ENCODE data around the gene PAPOLB. TPM values are rescaled to one million over a fixed set of nuclear protein-coding genes. Genes with fewer than 3 reads are reported as not detected.

PAPOLB gene
- total RNA-seq, 1 experiment from 2014 or later = 0.13 TPM

- no peak overlapping the region for H3K9ac ChIP-seq (ENCODE audit: extremely low read depth, insufficient read length, low read length)
- H2AFZ ChIP-seq (ENCODE audit: low read length) = no peak overlapping the region
- H3K79me2 ChIP-seq (ENCODE audit: insufficient read depth, low read length) = no peaks in the 10 kb centered on the region
- no peak overlapping the region for H3K4me3 Mint-ChIP-seq
- no peak overlapping the region for H4K5ac ChIP-seq (ENCODE audit: insufficient read length, low read depth, low read length)
- no peak overlapping the region for H3K23ac ChIP-seq (ENCODE audit: insufficient read length, low read depth, low read length)
- no peak overlapping the region for H3K14ac ChIP-seq (ENCODE audit: insufficient read depth, low read length)
- H3K79me1 ChIP-seq (ENCODE audit: insufficient read depth, low read depth, low read length, poor library complexity, severe bottlenecking) = no peaks in the 10 kb centered on the region
- H3K4me1 Mint-ChIP-seq = peaks cover 8 to 10% of the 10 kb centered on the region in 2 experiments; a peak in 3 of 4 replicates
- H2BK15ac ChIP-seq (ENCODE audit: low read depth, low read length) = no peak overlapping the region
- no peak for DNase-seq
- H3K27me3 Mint-ChIP-seq (ENCODE audit: low read depth) = peaks cover 8% of the 10 kb centered on the region
- H3K27ac ChIP-seq (ENCODE audit: insufficient read length, low read depth, low read length) = no peak overlapping the region
- H2AK5ac ChIP-seq (ENCODE audit: insufficient read length, low read length) = no peak overlapping the region
- H3K9me3 ChIP-seq (ENCODE audit: control insufficient read depth, low read depth, low read length) = no peaks in the 10 kb centered on the region
- no peak overlapping the region for H2BK20ac ChIP-seq (ENCODE audit: low read depth, low read length, poor library complexity, severe bottlenecking)
- H2BK120ac ChIP-seq (ENCODE audit: low read depth, low read length, poor library complexity, severe bottlenecking) = no peak overlapping the region
- no peak overlapping the region for H3K27ac Mint-ChIP-seq
- H3K4ac ChIP-seq (ENCODE audit: low read depth, low read length) = no peak overlapping the region
- H4K20me1 ChIP-seq (ENCODE audit: control insufficient read depth, insufficient read depth, insufficient read length) = no peaks in the 10 kb centered on the region
- H3K4me1 ChIP-seq (ENCODE audit: insufficient read depth, low read length) = no peaks in the 10 kb centered on the region; the same call in 1 of the 2 replicates
- no peak overlapping the region for H3K56ac ChIP-seq (ENCODE audit: insufficient read length, low read depth, low read length)
- no peak overlapping the region for H3K4me2 ChIP-seq (ENCODE audit: insufficient read depth, insufficient read length, low read length)
- no CpG with 5 or more reads among the region's 1 CpG for WGBS (ENCODE audit: extremely low coverage, insufficient read length, low lambda C conversion rate)
- H3T11ph ChIP-seq (ENCODE audit: low read length) = no peak overlapping the region
- H4K91ac ChIP-seq (ENCODE audit: insufficient read length, low read depth, low read length) = no peak overlapping the region
- H2BK12ac ChIP-seq (ENCODE audit: insufficient read length, low read depth, low read length) = no peak overlapping the region
- peaks cover 0 to 6% (median 3%) of the 10 kb centered on the region in 3 experiments; a peak in 4 of 7 replicates for H3K36me3 Mint-ChIP-seq (ENCODE audit: insufficient read depth in 1 of 3, low read depth in 3 of 3)
- peaks cover 5 to 8% of the 10 kb centered on the region in 2 experiments; a peak in 2 of 5 replicates for H3K9me3 Mint-ChIP-seq
- no peaks in the 10 kb centered on the region for H3K23me2 ChIP-seq (ENCODE audit: insufficient read length, low read depth, low read length, poor library complexity, severe bottlenecking)
- no peak for TF ChIP-seq CTCF (conservative IDR thresholded peaks at IDR 0.05)
- no peaks in the 10 kb centered on the region for H3K27me3 ChIP-seq (ENCODE audit: insufficient read depth, low read length)
- no peak overlapping the region for H2BK5ac ChIP-seq (ENCODE audit: insufficient read length, low read length)
- no peak overlapping the region for H3K18ac ChIP-seq (ENCODE audit: insufficient read length, low read depth, low read length)
- H4K8ac ChIP-seq (replicated peaks; ENCODE audit: insufficient read length, low read depth, low read length) = no peak overlapping the region
Observed at GRCh38 chr7:4889682-4890081, 27.9 kb upstream of the PAPOLB start.

Measured in H9 (cell line).